ENCODE results near the gene LETM1. TPM values are rescaled to one million over a fixed set of nuclear protein-coding genes. Genes with fewer than 3 reads are reported as not detected.

Gene LETM1
- total and polyA plus RNA-seq, 4 donors = 21.7 to 47.1 (median 26.8) TPM

DNA sequence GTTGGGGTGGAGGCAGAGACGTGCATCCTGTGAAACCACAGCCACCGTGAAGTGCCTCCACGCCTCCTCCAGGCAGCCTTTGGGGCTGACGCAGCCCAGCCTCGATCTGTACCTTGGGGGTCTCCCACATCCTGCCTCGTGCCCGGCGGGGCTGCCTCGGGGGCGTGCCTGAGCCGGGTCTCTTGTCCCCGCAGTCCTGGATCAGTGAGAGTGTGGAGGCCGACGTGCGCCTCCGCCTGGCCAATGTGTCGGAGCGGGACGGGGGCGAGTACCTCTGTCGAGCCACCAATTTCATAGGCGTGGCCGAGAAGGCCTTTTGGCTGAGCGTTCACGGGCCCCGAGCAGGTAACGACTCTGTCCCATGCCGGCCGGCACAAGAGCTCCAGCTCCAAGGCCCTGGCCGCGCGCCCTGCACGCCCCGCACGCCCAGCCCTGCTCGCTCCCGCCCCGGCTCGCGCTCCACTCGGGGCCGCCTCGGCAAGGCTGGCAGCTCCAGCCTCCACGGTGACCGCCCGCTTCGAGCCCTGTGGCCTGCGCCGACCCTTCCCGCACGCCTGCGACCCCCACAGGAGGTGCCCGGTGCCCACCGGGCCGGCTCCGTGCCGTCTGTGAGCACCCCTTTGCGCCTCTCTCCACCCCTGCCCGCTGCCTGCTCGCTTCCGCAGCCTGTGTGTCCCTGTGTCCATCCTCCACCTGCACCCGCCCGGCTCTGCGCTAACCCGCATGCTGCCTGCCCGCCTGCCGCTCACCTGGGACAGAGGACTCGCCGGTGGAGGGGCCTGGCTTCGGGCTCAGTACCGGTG is 53.0 kb downstream of the LETM1 start:
- no peak overlapping the region for H3K4me3 ChIP-seq
- no peak overlapping the region for H3K27ac ChIP-seq (ENCODE audit: low read depth in 1 of 2, low read length in 1 of 2)
- H3K9ac ChIP-seq (ENCODE audit: insufficient read depth in 1 of 2, low read length in 2 of 2) = no peak overlapping the region
- peaks cover 0 to 13% (median 2%) of the 10 kb centered on the region in 5 donors for H3K4me1 ChIP-seq (ENCODE audit: control insufficient read depth in 5 of 5, insufficient read depth in 5 of 5, low read length in 5 of 5)
- DNase-seq (no peak), ATAC-seq (ENCODE audit: insufficient read depth, low FRiP score) (no peak)
- no peaks in the 10 kb centered on the region for H3K9me3 ChIP-seq (ENCODE audit: control insufficient read depth in 4 of 4, insufficient read depth in 3 of 4, low read length in 3 of 4)
- TF ChIP-seq, protein P1, sequence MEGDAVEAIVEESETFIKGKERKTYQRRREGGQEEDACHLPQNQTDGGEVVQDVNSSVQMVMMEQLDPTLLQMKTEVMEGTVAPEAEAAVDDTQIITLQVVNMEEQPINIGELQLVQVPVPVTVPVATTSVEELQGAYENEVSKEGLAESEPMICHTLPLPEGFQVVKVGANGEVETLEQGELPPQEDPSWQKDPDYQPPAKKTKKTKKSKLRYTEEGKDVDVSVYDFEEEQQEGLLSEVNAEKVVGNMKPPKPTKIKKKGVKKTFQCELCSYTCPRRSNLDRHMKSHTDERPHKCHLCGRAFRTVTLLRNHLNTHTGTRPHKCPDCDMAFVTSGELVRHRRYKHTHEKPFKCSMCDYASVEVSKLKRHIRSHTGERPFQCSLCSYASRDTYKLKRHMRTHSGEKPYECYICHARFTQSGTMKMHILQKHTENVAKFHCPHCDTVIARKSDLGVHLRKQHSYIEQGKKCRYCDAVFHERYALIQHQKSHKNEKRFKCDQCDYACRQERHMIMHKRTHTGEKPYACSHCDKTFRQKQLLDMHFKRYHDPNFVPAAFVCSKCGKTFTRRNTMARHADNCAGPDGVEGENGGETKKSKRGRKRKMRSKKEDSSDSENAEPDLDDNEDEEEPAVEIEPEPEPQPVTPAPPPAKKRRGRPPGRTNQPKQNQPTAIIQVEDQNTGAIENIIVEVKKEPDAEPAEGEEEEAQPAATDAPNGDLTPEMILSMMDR (IDR thresholded peaks at IDR 0.05; ENCODE audit: control extremely low read depth, extremely low read depth) = no peak
- H3K27me3 ChIP-seq (ENCODE audit: control insufficient read depth in 3 of 3, insufficient read depth in 3 of 3, low read length in 2 of 3) = no peaks in the 10 kb centered on the region
- WGBS, 2 donors = 92 to 96% methylated on average over 68 to 71 of the region's 71 CpGs
- peaks cover 0 to 34% (median 13%) of the 10 kb centered on the region in 4 donors for H3K36me3 ChIP-seq (ENCODE audit: control insufficient read depth in 4 of 4, insufficient read depth in 4 of 4, low read length in 4 of 4)

GRCh38 chr4:1802151-1802715 is 53.7 kb downstream of the LETM1 start:
- WGBS, 2 donors = 73 to 78% methylated on average over 22 of the region's 22 CpGs
- DNase-seq (peak; percentile 87 to 94 (median 91)), ATAC-seq (ENCODE audit: insufficient read depth, low FRiP score) (no peak)
- Histone ChIP-seq H3K4me1 (ENCODE audit: control insufficient read depth in 5 of 5, insufficient read depth in 5 of 5, low read length in 5 of 5) (peaks cover 0 to 20% (median 3%) of the 10 kb centered on the region in 5 donors), H3K27me3 (ENCODE audit: control insufficient read depth in 3 of 3, insufficient read depth in 3 of 3, low read length in 2 of 3) (no peaks in the 10 kb centered on the region), H3K9ac (ENCODE audit: insufficient read depth in 1 of 2, low read length in 2 of 2) (no peak overlapping the region), H3K9me3 (ENCODE audit: control insufficient read depth in 4 of 4, insufficient read depth in 3 of 4, low read length in 3 of 4) (no peaks in the 10 kb centered on the region), H3K4me3 (no peak overlapping the region), H3K27ac (ENCODE audit: low read depth in 1 of 2, low read length in 1 of 2) (peak overlapping the region in 1 of 2 donors; percentile 11), H3K36me3 (ENCODE audit: control insufficient read depth in 4 of 4, insufficient read depth in 4 of 4, low read length in 4 of 4) (peaks cover 0 to 34% (median 12%) of the 10 kb centered on the region in 4 donors)
- TF ChIP-seq, protein P1 (IDR thresholded peaks at IDR 0.05; ENCODE audit: control extremely low read depth, extremely low read depth) = no peak

DNA sequence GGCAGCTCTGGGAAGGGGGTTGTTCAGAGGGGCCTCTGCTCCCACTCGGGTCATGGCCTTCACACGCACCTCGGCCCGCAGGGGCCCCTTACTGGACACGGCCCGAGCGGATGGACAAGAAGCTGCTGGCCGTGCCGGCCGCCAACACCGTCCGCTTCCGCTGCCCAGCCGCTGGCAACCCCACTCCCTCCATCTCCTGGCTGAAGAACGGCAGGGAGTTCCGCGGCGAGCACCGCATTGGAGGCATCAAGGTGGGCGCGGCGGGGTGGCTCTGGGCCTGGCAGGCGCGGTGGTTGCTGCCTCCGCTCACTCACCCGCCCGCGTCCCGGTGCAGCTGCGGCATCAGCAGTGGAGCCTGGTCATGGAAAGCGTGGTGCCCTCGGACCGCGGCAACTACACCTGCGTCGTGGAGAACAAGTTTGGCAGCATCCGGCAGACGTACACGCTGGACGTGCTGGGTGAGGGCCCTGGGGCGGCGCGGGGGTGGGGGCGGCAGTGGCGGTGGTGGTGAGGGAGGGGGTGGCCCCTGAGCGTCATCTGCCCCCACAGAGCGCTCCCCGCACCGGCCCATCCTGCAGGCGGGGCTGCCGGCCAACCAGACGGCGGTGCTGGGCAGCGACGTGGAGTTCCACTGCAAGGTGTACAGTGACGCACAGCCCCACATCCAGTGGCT is 54.5 kb downstream of the LETM1 start:
- DNase-seq (no peak), ATAC-seq (ENCODE audit: insufficient read depth, low FRiP score) (no peak)
- Histone ChIP-seq H3K9ac (ENCODE audit: insufficient read depth in 1 of 2, low read length in 2 of 2) (no peak overlapping the region), H3K4me3 (no peak overlapping the region), H3K27ac (ENCODE audit: low read depth in 1 of 2, low read length in 1 of 2) (no peak overlapping the region), H3K4me1 (ENCODE audit: control insufficient read depth in 5 of 5, insufficient read depth in 5 of 5, low read length in 5 of 5) (peaks cover 0 to 28% (median 5%) of the 10 kb centered on the region in 5 donors), H3K36me3 (ENCODE audit: control insufficient read depth in 4 of 4, insufficient read depth in 4 of 4, low read length in 4 of 4) (peaks cover 0 to 34% (median 10%) of the 10 kb centered on the region in 4 donors), H3K27me3 (ENCODE audit: control insufficient read depth in 3 of 3, insufficient read depth in 3 of 3, low read length in 2 of 3) (no peaks in the 10 kb centered on the region), H3K9me3 (ENCODE audit: control insufficient read depth in 4 of 4, insufficient read depth in 3 of 4, low read length in 3 of 4) (no peaks in the 10 kb centered on the region)
- TF ChIP-seq, protein P1 (IDR thresholded peaks at IDR 0.05; ENCODE audit: control extremely low read depth, extremely low read depth) = no peak
- 95 to 96% methylated on average over 55 to 56 of the region's 56 CpGs for WGBS, 2 donors

Measured in lung (tissue), 12 donors.